GM12873 (cell line): Measurements from ENCODE around the gene SV2B.

Experiments
- CTCF ChIP-seq: IDR thresholded peaks from 2 replicates; pipeline ENCODE4 v1.5.1; 2012; ENCODE audit warnings: low read depth, mild to moderate bottlenecking, moderate library complexity, low read length, control low read depth; ENCODE audit not compliant: insufficient read depth; ENCODE audit errors: missing control alignments

SV2B gene

GRCh38 chr15:91225741-91226140, 125.7 kb downstream of the SV2B start:
- no peak for TF ChIP-seq CTCF

- TF ChIP-seq CTCF: no peak
These were observed 127.1 kb downstream of the SV2B start for GRCh38 chr15:91227117-91227516.

GRCh38 chr15:91227766-91228165, 127.7 kb downstream of the SV2B start:
- no peak for TF ChIP-seq CTCF

- TF ChIP-seq CTCF: no peak
These were observed 128.3 kb downstream of the SV2B start for GRCh38 chr15:91228383-91228782.

- TF ChIP-seq CTCF: no peak
These were observed 128.8 kb downstream of the SV2B start for GRCh38 chr15:91228890-91229289.

- no peak for TF ChIP-seq CTCF
These were observed 131.6 kb downstream of the SV2B start for GRCh38 chr15:91231703-91232102.

- no peak for TF ChIP-seq CTCF
These were observed 134.7 kb downstream of the SV2B start for GRCh38 chr15:91234759-91235158.
